Heart left ventricle (tissue), 16 donors: ENCODE measurements around the gene FAHD2A. TPM values are rescaled to one million over a fixed set of nuclear protein-coding genes. Genes with fewer than 3 reads are reported as not detected.

Source experiments
- ATAC-seq, 4 donors: fragments of 200-7000 bp; cut with Tn5 transposase; one replicate each; pipeline ENCODE4 v1.9.1; 2020 to 2022; ENCODE audit warnings: moderate library complexity in 4 of 4, mild to moderate bottlenecking in 3 of 4, moderate number of reproducible peaks in 1 of 4
- DNase-seq, 5 donors: peaks; one replicate each; pipeline ENCODE4 v3.0.0-alpha.2; 2020
- H3K27ac ChIP-seq, 12 donors: fragments of 200-600 bp; sonication (generic) in 4 of 12; one replicate each; pipeline versions ENCODE4 v1.5.0 to v1.8.0; 2016 to 2022; ENCODE audit warnings: mild to moderate bottlenecking in 2 of 12
- H3K27me3 ChIP-seq, 9 donors: fragments of 200-600 bp; sonication (generic) in 2 of 9; one replicate each; pipeline versions ENCODE4 v1.5.1 to v1.8.0; 2016 to 2022; ENCODE audit warnings: mild to moderate bottlenecking in 3 of 9
- H3K36me3 ChIP-seq, 9 donors: fragments of 200-600 bp; sonication (generic) in 2 of 9; one replicate each; pipeline versions ENCODE4 v1.5.0 to v1.8.0; 2018 to 2022; ENCODE audit warnings: mild to moderate bottlenecking in 2 of 9
- H3K4me1 ChIP-seq, 12 donors: fragments of 200-600 bp; sonication (generic) in 4 of 12; one replicate each; pipeline versions ENCODE4 v1.5.0 to v1.8.0; 2016 to 2022; ENCODE audit warnings: mild to moderate bottlenecking in 3 of 12
- H3K4me3 ChIP-seq, 12 donors: fragments of 200-600 bp; sonication (generic) in 4 of 12; one replicate each; pipeline versions ENCODE4 v1.5.0 to v1.8.0; 2017 to 2022; ENCODE audit warnings: mild to moderate bottlenecking in 9 of 12, moderate library complexity in 4 of 12
- H3K9me3 ChIP-seq, 12 donors: fragments of 200-600 bp; sonication (generic) in 4 of 12; one replicate each; pipeline versions ENCODE4 v1.5.0 to v1.8.0; 2016 to 2022; ENCODE audit warnings: mild to moderate bottlenecking in 1 of 12
- CTCF ChIP-seq, 12 donors: fragments of 200-600 bp; sonication (generic) in 4 of 12; IDR thresholded peaks; one replicate each; pipeline versions ENCODE4 v1.5.0 to v1.8.0; 2018 to 2022; ENCODE audit warnings: antibody characterized with exemption in 12 of 12, mild to moderate bottlenecking in 5 of 12
- POLR2A ChIP-seq, 2 donors: fragments of 450-650 bp; IDR thresholded peaks; one replicate each; pipeline ENCODE4 v1.6.1; 2017; ENCODE audit warnings: antibody characterized with exemption in 2 of 2, mild to moderate bottlenecking in 2 of 2, moderate library complexity in 2 of 2
- WGBS, 4 donors: extraction: QIAGEN DNeasy Blood & Tissue Kit in 2 of 4; methylation state at CpG; one replicate each; pipeline versions ENCODE4 v1.1.5 to v1.1.7; 2013 to 2018; 5-methylcytosine and 5-hydroxymethylcytosine counted together
- intact Hi-C, 10 donors: fragments of 100-400 bp; cut with DNase I; formaldehyde crosslinking; loops; one replicate each; pipeline versions ENCODE4 v1.11.1 to v1.14.2; 2022
- polyA plus RNA-seq, 2 donors: library from polyadenylated mRNA; stranded (reverse); fragments of 200-250 nt; gene quantifications; one replicate each; pipeline ENCODE4 v1.2.3, GENCODE V29; 2013
- total RNA-seq, 9 donors: library from RNA; depleted of rRNA in 2 of 9; stranded (reverse); fragments of >200 nt in 2 of 9; fragmentation: NEBNext Ultra II Directional in 3 of 9; extraction: Animal tissue kit (Norgen Biotek cat#: 25700) in 3 of 9; gene quantifications; one replicate each; pipeline versions ENCODE4 v1.1.0 to v1.2.4, GENCODE V29; 2016 to 2023
- donor health status: ischemic (EF 13 %, LVEDD 7.1; RV severe dilation, severe dysfunction).
- donor health status: healthy with polysubstance abuse.
- donor health status: DM: no; HTN: yes; CAD: no.
- donor health status: DM: no; HTN: no; CAD: no.
- donor health status: ischemic (EF 25% LVEDD 6.9; RV normal size, moderate dysfunction).
- donor health status: ischemic (EF 25% LVEDD 5.7; RV mildly dilated, moderate dysfunction).
- donor health status: healthy.
- donor health status: DM: yes; HTN: yes; CAD: no.
- donor health status: ischemic (EF 35%, LVEDD 5.7; RV mildly dilated, moderate dysfunction).
- donor health status: nonischemic (EF 11% LVEDD 7.7; RV severe dilation, severe dysfunction).
- donor health status: DM: yes; HTN: yes; CAD: no.
- donor health status: PGD.
- donor health status: ischemic (EF 29% LVEDD 5.4; RV normal size, mild dysfunction).
- donor health status: nonischemic (EF 23%, LVEDD 6.1; RV moderate dilation, normal function).

The FAHD2A gene
- total and polyA plus RNA-seq, 11 donors, result 26.2 to 51.7 (median 34.6) TPM

GRCh38 chr2:95361216-95361980, 41.1 kb upstream of the FAHD2A start:
- Histone ChIP-seq H3K27me3 (no peaks in the 10 kb centered on the region), H3K36me3 (no peaks in the 10 kb centered on the region), H3K27ac (no peak overlapping the region), H3K4me3 (no peak overlapping the region), H3K4me1 (peaks cover 0 to 13% (median 0%) of the 10 kb centered on the region in 12 donors), H3K9me3 (no peaks in the 10 kb centered on the region)
- intact Hi-C loops, result no loop called here
- DNase-seq (no peak), ATAC-seq (no peak)
- TF ChIP-seq CTCF (IDR thresholded peaks at IDR 0.05), result no peak
- TF ChIP-seq POLR2A (IDR thresholded peaks at IDR 0.05), result no peak
- 75 to 82% (median 76%) methylated on average over 9 of the region's 9 CpGs for WGBS, 4 donors

GRCh38 chr2:95362486-95362885, 40.0 kb upstream of the FAHD2A start:
- no peak overlapping the region for H3K4me3 ChIP-seq
- no peaks in the 10 kb centered on the region for H3K27me3 ChIP-seq
- H3K4me1 ChIP-seq, result peaks cover 0 to 13% (median 0%) of the 10 kb centered on the region in 12 donors
- no peak overlapping the region for H3K27ac ChIP-seq
- no peaks in the 10 kb centered on the region for H3K9me3 ChIP-seq
- ATAC-seq (no peak), DNase-seq (no peak)
- no peaks in the 10 kb centered on the region for H3K36me3 ChIP-seq
- TF ChIP-seq CTCF (IDR thresholded peaks at IDR 0.05) (no peak), POLR2A (IDR thresholded peaks at IDR 0.05) (no peak)
- intact Hi-C loops, result no loop called here
- 85 to 89% (median 88%) methylated on average over 9 of the region's 9 CpGs for WGBS, 4 donors

- DNase-seq (no peak), ATAC-seq (no peak)
- no peaks in the 10 kb centered on the region for H3K27me3 ChIP-seq
- intact Hi-C loops, result no loop called here
- TF ChIP-seq POLR2A (IDR thresholded peaks at IDR 0.05) (no peak), CTCF (IDR thresholded peaks at IDR 0.05) (no peak)
- no peak overlapping the region for H3K27ac ChIP-seq
- H3K36me3 ChIP-seq, result no peaks in the 10 kb centered on the region
- WGBS, 4 donors, result 79 to 86% (median 84%) methylated on average over 6 of the region's 6 CpGs
- peaks cover 0 to 9% (median 0%) of the 10 kb centered on the region in 12 donors for H3K9me3 ChIP-seq
- H3K4me3 ChIP-seq, result no peak overlapping the region
- H3K4me1 ChIP-seq, result no peaks in the 10 kb centered on the region
Observed at GRCh38 chr2:95366514-95366913, 36.0 kb upstream of the FAHD2A start.

- Histone ChIP-seq H3K9me3 (peaks cover 0 to 9% (median 0%) of the 10 kb centered on the region in 12 donors), H3K4me3 (no peak overlapping the region), H3K4me1 (no peaks in the 10 kb centered on the region), H3K27ac (no peak overlapping the region), H3K27me3 (no peaks in the 10 kb centered on the region), H3K36me3 (peaks cover 0 to 6% (median 0%) of the 10 kb centered on the region in 9 donors)
- no peak for DNase-seq
- no peak for ATAC-seq
- no peak for TF ChIP-seq CTCF (IDR thresholded peaks at IDR 0.05)
- no peak for TF ChIP-seq POLR2A (IDR thresholded peaks at IDR 0.05)
- intact Hi-C loops, result no loop called here
- WGBS, 4 donors, result 89 to 95% (median 91%) methylated on average over 8 of the region's 8 CpGs
Observed at GRCh38 chr2:95372216-95372829, 30.2 kb upstream of the FAHD2A start.
